HL-60 (cell line): Measurements from ENCODE around the gene CD276.

Experiments
- DNase-seq, 2 experiments: peaks; one replicate each; pipeline ENCODE4 v3.0.0-alpha.2; 2010 to 2020; ENCODE audit warnings: low read depth in 1 of 2, low spot score in 1 of 2
- H3K27ac ChIP-seq: fragments of 250-450 bp; sonication (Bioruptor Pico); replicated peaks from 2 replicates; pipeline ENCODE4 v1.5.1; 2020; ENCODE audit warnings: mild to moderate bottlenecking, moderate library complexity
- H3K27me3 ChIP-seq: fragments of 250-450 bp; sonication (Bioruptor Pico); 2 replicates; pipeline ENCODE4 v1.5.1; 2021; ENCODE audit warnings: mild to moderate bottlenecking, moderate library complexity; ENCODE audit not compliant: insufficient read depth, poor library complexity, severe bottlenecking
- H3K4me3 ChIP-seq: replicated peaks from 2 replicates; pipeline ENCODE4 v1.5.1; 2011; ENCODE audit warnings: mild to moderate bottlenecking, control low read depth, low read length; ENCODE audit not compliant: insufficient read depth
- CTCF ChIP-seq: IDR thresholded peaks from one replicate; pipeline ENCODE4 v1.5.1; 2011; ENCODE audit warnings: low read length, control low read depth, inconsistent platforms; ENCODE audit not compliant: insufficient read depth
- GABPA ChIP-seq: IDR thresholded peaks from 2 replicates; pipeline ENCODE4 v1.6.1; 2012; ENCODE audit warnings: low read depth
- POLR2AphosphoS5 ChIP-seq: IDR thresholded peaks from 2 replicates; pipeline ENCODE4 v1.6.1; 2012; ENCODE audit warnings: low read depth
- REST ChIP-seq: IDR thresholded peaks from 2 replicates; pipeline ENCODE4 v1.6.1; 2012; ENCODE audit warnings: low read depth; ENCODE audit not compliant: insufficient replicate concordance
- SPI1 ChIP-seq: IDR thresholded peaks from 2 replicates; pipeline ENCODE4 v1.6.1; 2012; ENCODE audit warnings: low read depth, mild to moderate bottlenecking, borderline replicate concordance

Gene CD276

GRCh38 chr15:73755946-73756345, 71.8 kb downstream of the CD276 start:
- DNase-seq, result no peak
- no peak overlapping the region for H3K4me3 ChIP-seq
- no peak for TF ChIP-seq CTCF
- no peak for TF ChIP-seq POLR2AphosphoS5
- no peak for TF ChIP-seq SPI1
- TF ChIP-seq GABPA, result no peak
- TF ChIP-seq REST, result no peak
- peaks cover 24% of the 10 kb centered on the region for H3K27me3 ChIP-seq
- no peak overlapping the region for H3K27ac ChIP-seq

- DNase-seq, result no peak
- no peak overlapping the region for H3K27ac ChIP-seq
- peaks cover 21% of the 10 kb centered on the region for H3K27me3 ChIP-seq
- H3K4me3 ChIP-seq, result no peak overlapping the region
- no peak for TF ChIP-seq REST
- TF ChIP-seq POLR2AphosphoS5, result no peak
- TF ChIP-seq GABPA, result no peak
- no peak for TF ChIP-seq SPI1
- TF ChIP-seq CTCF, result no peak
Observed at GRCh38 chr15:73756390-73756789, 72.2 kb downstream of the CD276 start.

- Histone ChIP-seq H3K27ac (no peak overlapping the region), H3K27me3 (peaks cover 17% of the 10 kb centered on the region), H3K4me3 (no peak overlapping the region)
- DNase-seq, result no peak
- TF ChIP-seq GABPA (no peak), SPI1 (no peak), POLR2AphosphoS5 (no peak), CTCF (no peak), REST (no peak)
Observed at GRCh38 chr15:73756947-73757513, 72.8 kb downstream of the CD276 start.
